Measurements from ENCODE around the gene IP6K2.

- TF ChIP-seq CCAR2 (optimal IDR thresholded peaks at IDR 0.05; ENCODE audit: low read depth, low read length) (no peak), ESRRA (CRISPR knock-in tag; IDR thresholded peaks at IDR 0.05; ENCODE audit: low read depth) (no peak), CTCF (CRISPR knock-in tag; IDR thresholded peaks at IDR 0.05) (no peak), ZSCAN12 (CRISPR knock-in tag; IDR thresholded peaks at IDR 0.05) (no peak), POLR2AphosphoS2 (IDR thresholded peaks at IDR 0.05; ENCODE audit: low read depth, low read length) (no peak), JUND (CRISPR knock-in tag; IDR thresholded peaks at IDR 0.05) (no peak), SP4 (CRISPR knock-in tag; IDR thresholded peaks at IDR 0.05) (no peak), ATF3 (CRISPR knock-in tag; IDR thresholded peaks at IDR 0.05) (no peak), ZBTB43 (CRISPR knock-in tag; conservative IDR thresholded peaks at IDR 0.05) (no peak)
- TF ChIP-seq, protein P1, sequence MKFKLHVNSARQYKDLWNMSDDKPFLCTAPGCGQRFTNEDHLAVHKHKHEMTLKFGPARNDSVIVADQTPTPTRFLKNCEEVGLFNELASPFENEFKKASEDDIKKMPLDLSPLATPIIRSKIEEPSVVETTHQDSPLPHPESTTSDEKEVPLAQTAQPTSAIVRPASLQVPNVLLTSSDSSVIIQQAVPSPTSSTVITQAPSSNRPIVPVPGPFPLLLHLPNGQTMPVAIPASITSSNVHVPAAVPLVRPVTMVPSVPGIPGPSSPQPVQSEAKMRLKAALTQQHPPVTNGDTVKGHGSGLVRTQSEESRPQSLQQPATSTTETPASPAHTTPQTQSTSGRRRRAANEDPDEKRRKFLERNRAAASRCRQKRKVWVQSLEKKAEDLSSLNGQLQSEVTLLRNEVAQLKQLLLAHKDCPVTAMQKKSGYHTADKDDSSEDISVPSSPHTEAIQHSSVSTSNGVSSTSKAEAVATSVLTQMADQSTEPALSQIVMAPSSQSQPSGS (CRISPR knock-in tag; IDR thresholded peaks at IDR 0.05), result no peak
- TF ChIP-seq, protein P2, sequence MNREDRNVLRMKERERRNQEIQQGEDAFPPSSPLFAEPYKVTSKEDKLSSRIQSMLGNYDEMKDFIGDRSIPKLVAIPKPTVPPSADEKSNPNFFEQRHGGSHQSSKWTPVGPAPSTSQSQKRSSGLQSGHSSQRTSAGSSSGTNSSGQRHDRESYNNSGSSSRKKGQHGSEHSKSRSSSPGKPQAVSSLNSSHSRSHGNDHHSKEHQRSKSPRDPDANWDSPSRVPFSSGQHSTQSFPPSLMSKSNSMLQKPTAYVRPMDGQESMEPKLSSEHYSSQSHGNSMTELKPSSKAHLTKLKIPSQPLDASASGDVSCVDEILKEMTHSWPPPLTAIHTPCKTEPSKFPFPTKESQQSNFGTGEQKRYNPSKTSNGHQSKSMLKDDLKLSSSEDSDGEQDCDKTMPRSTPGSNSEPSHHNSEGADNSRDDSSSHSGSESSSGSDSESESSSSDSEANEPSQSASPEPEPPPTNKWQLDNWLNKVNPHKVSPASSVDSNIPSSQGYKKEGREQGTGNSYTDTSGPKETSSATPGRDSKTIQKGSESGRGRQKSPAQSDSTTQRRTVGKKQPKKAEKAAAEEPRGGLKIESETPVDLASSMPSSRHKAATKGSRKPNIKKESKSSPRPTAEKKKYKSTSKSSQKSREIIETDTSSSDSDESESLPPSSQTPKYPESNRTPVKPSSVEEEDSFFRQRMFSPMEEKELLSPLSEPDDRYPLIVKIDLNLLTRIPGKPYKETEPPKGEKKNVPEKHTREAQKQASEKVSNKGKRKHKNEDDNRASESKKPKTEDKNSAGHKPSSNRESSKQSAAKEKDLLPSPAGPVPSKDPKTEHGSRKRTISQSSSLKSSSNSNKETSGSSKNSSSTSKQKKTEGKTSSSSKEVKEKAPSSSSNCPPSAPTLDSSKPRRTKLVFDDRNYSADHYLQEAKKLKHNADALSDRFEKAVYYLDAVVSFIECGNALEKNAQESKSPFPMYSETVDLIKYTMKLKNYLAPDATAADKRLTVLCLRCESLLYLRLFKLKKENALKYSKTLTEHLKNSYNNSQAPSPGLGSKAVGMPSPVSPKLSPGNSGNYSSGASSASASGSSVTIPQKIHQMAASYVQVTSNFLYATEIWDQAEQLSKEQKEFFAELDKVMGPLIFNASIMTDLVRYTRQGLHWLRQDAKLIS (CRISPR knock-in tag; IDR thresholded peaks at IDR 0.05), result no peak
These were observed 476 bp downstream of the IP6K2 start for GRCh38 chr3:48716508-48716981.

Data from HepG2 (cell line).